Ovary (tissue), 3 donors: ENCODE measurements around the gene CEACAM21.

Experiments used
- CTCF ChIP-seq, 3 donors: fragments of 450-650 bp in 2 of 3; fragments of 200-600 bp in 1 of 3; IDR thresholded peaks; one replicate each; pipeline versions ENCODE4 v1.5.1 to v1.8.0; 2016 to 2022; ENCODE audit warnings: antibody characterized with exemption in 3 of 3, mild to moderate bottlenecking in 1 of 3
- POLR2A ChIP-seq: fragments of 450-650 bp; IDR thresholded peaks from one replicate; pipeline ENCODE4 v1.6.1; 2017; ENCODE audit warnings: antibody characterized with exemption, mild to moderate bottlenecking, moderate library complexity
- donor health status: DM: no; HTN: no; CAD: no.

- TF ChIP-seq CTCF (IDR thresholded peaks at IDR 0.05) (no peak), POLR2A (no peak)
Observed at GRCh38 chr19:41587101-41587837, 11.3 kb downstream of the CEACAM21 start.
